ENCODE data around the gene AGAP1. TPM values are rescaled to one million over a fixed set of nuclear protein-coding genes. Genes with fewer than 3 reads are reported as not detected.
A peak's percentile ranks its signal among the peaks of the same experiment; 100 is the strongest.

AGAP1 gene
- total and polyA plus RNA-seq, 7 donors, result 10.8 to 42.7 (median 18.6) TPM

GRCh38 chr2:235598026-235598425 lies 104.2 kb downstream of the AGAP1 start:
- no peak overlapping the region for H3K4me3 ChIP-seq
- H3K36me3 ChIP-seq, result no peaks in the 10 kb centered on the region
- H3K27me3 ChIP-seq, result no peaks in the 10 kb centered on the region
- no peak overlapping the region for H3K27ac ChIP-seq
- peaks cover 0 to 37% (median 20%) of the 10 kb centered on the region in 4 donors for H3K4me1 ChIP-seq
- WGBS, 2 donors, result 93 to 95% methylated on average over 19 of the region's 19 CpGs
- intact Hi-C loops (cut with DNase I), result no loop called here
- no peaks in the 10 kb centered on the region for H3K9me3 ChIP-seq
- no peak for TF ChIP-seq CTCF (IDR thresholded peaks at IDR 0.05)
- no peak for TF ChIP-seq POLR2A (IDR thresholded peaks at IDR 0.05)
- no peak for TF ChIP-seq POLR2AphosphoS5 (IDR thresholded peaks at IDR 0.05)
- TF ChIP-seq EP300 (IDR thresholded peaks at IDR 0.05), result no peak
- DNase-seq, result no peak

GRCh38 chr2:235598532-235599531 lies 105.0 kb downstream of the AGAP1 start:
- Histone ChIP-seq H3K36me3 (no peaks in the 10 kb centered on the region), H3K9me3 (no peaks in the 10 kb centered on the region), H3K27ac (peak overlapping the region in 2 of 4 donors; percentile 48 to 51), H3K4me1 (peaks cover 0 to 37% (median 20%) of the 10 kb centered on the region in 4 donors), H3K4me3 (no peak overlapping the region), H3K27me3 (no peaks in the 10 kb centered on the region)
- TF ChIP-seq EP300 (IDR thresholded peaks at IDR 0.05), result no peak
- TF ChIP-seq POLR2A (IDR thresholded peaks at IDR 0.05), result no peak
- no peak for TF ChIP-seq POLR2AphosphoS5 (IDR thresholded peaks at IDR 0.05)
- no peak for TF ChIP-seq CTCF (IDR thresholded peaks at IDR 0.05)
- intact Hi-C loops (cut with DNase I), result no loop called here
- WGBS, 2 donors, result 83% methylated on average over 20 of the region's 20 CpGs
- DNase-seq, result no peak

- no peaks in the 10 kb centered on the region for H3K27me3 ChIP-seq
- peaks cover 0 to 37% (median 20%) of the 10 kb centered on the region in 4 donors for H3K4me1 ChIP-seq
- peak overlapping the region in 2 of 4 donors; percentile 48 to 51 for H3K27ac ChIP-seq
- no peak for DNase-seq
- no peak overlapping the region for H3K4me3 ChIP-seq
- intact Hi-C loops (cut with DNase I), result no loop called here
- TF ChIP-seq POLR2A (IDR thresholded peaks at IDR 0.05) (no peak), POLR2AphosphoS5 (IDR thresholded peaks at IDR 0.05) (no peak), CTCF (IDR thresholded peaks at IDR 0.05) (no peak), EP300 (IDR thresholded peaks at IDR 0.05) (no peak)
- no peaks in the 10 kb centered on the region for H3K36me3 ChIP-seq
- H3K9me3 ChIP-seq, result no peaks in the 10 kb centered on the region
- 70 to 78% methylated on average over 16 of the region's 16 CpGs for WGBS, 2 donors
Measured at GRCh38 chr2:235599596-235600338, 105.9 kb downstream of the AGAP1 start.

- no peak overlapping the region for H3K4me3 ChIP-seq
- H3K36me3 ChIP-seq, result no peaks in the 10 kb centered on the region
- H3K27ac ChIP-seq, result peak overlapping the region in 2 of 4 donors; percentile 48 to 51
- WGBS, 2 donors, result 78 to 84% methylated on average over 4 of the region's 4 CpGs
- H3K9me3 ChIP-seq, result no peaks in the 10 kb centered on the region
- H3K27me3 ChIP-seq, result no peaks in the 10 kb centered on the region
- TF ChIP-seq POLR2AphosphoS5 (IDR thresholded peaks at IDR 0.05) (no peak), CTCF (IDR thresholded peaks at IDR 0.05) (no peak), EP300 (IDR thresholded peaks at IDR 0.05) (no peak), POLR2A (IDR thresholded peaks at IDR 0.05) (no peak)
- peaks cover 0 to 36% (median 20%) of the 10 kb centered on the region in 4 donors for H3K4me1 ChIP-seq
- no peak for DNase-seq
- intact Hi-C loops (cut with DNase I), result no loop called here
Measured at GRCh38 chr2:235600406-235600805, 106.6 kb downstream of the AGAP1 start.

All from sigmoid colon (tissue), 7 donors.